ENCODE results near the gene DNASE1. TPM values are rescaled to one million over a fixed set of nuclear protein-coding genes. Genes with fewer than 3 reads are reported as not detected.
"Not testable (repeated sequence)": the region's sequence is repeated elsewhere in the genome, so short reads cannot be mapped to it uniquely, and the experiment has no call there.

The DNASE1 gene
- polyA plus RNA-seq, 3 donors, result 3.3 to 6.0 (median 4.7) TPM

GRCh38 chr16:3656160-3656490 lies 1.6 kb downstream of the DNASE1 start:
- WGBS, 3 donors, result 68 to 97% (median 87%) methylated on average over 4 to 7 of the region's 10 CpGs
- H3K27ac ChIP-seq (ENCODE audit: low read depth, low read length), result not testable (repeated sequence)

GRCh38 chr16:3656491-3657468 lies 2.3 kb downstream of the DNASE1 start:
- no peak overlapping the region for H3K27ac ChIP-seq (ENCODE audit: low read depth, low read length)
- WGBS, 3 donors, result 55 to 93% (median 90%) methylated on average over 40 to 42 of the region's 42 CpGs

- WGBS, 3 donors, result 61 to 71% (median 70%) methylated on average over 3 of the region's 3 CpGs
- H3K27ac ChIP-seq (ENCODE audit: low read depth, low read length), result no peak overlapping the region
Measured at GRCh38 chr16:3659251-3659650, 4.8 kb downstream of the DNASE1 start.

GRCh38 chr16:3661311-3661710 lies 6.8 kb downstream of the DNASE1 start:
- WGBS, 3 donors, result 85 to 92% (median 88%) methylated on average over 12 of the region's 12 CpGs
- no peak overlapping the region for H3K27ac ChIP-seq (ENCODE audit: low read depth, low read length)

GRCh38 chr16:3661922-3662321 lies 7.4 kb downstream of the DNASE1 start:
- H3K27ac ChIP-seq (ENCODE audit: low read depth, low read length), result no peak overlapping the region
- 84 to 96% (median 92%) methylated on average over 13 of the region's 13 CpGs for WGBS, 3 donors

GRCh38 chr16:3662601-3663000 lies 8.1 kb downstream of the DNASE1 start:
- 89 to 93% (median 92%) methylated on average over 17 of the region's 17 CpGs for whole genome bisulfite sequencing, 3 donors
- no peak overlapping the region for H3K27ac ChIP-seq (ENCODE audit: low read depth, low read length)

GRCh38 chr16:3664187-3664896 lies 9.9 kb downstream of the DNASE1 start:
- 96 to 97% (median 96%) methylated on average over 31 of the region's 31 CpGs for WGBS, 3 donors
- no peak overlapping the region for H3K27ac ChIP-seq (ENCODE audit: low read depth, low read length)

- WGBS, 3 donors, result 71 to 82% (median 74%) methylated on average over 6 of the region's 6 CpGs
Measured at GRCh38 chr16:3665508-3665907, 11.0 kb downstream of the DNASE1 start.

GRCh38 chr16:3668626-3669025 lies 14.1 kb downstream of the DNASE1 start:
- no peak overlapping the region for H3K27ac ChIP-seq (ENCODE audit: low read depth, low read length)
- WGBS, 3 donors, result 73 to 97% (median 86%) methylated on average over 11 of the region's 11 CpGs

More at GRCh38 chr16:3665508-3665907, 11.0 kb downstream of the DNASE1 start:
- H3K27ac ChIP-seq (ENCODE audit: low read depth, low read length), result no peak overlapping the region

GRCh38 chr16:3669082-3669481 lies 14.6 kb downstream of the DNASE1 start:
- WGBS, 3 donors, result 56 to 85% (median 69%) methylated on average over 10 of the region's 10 CpGs
- no peak overlapping the region for H3K27ac ChIP-seq (ENCODE audit: low read depth, low read length)

GRCh38 chr16:3670711-3671110 lies 16.2 kb downstream of the DNASE1 start:
- no peak overlapping the region for H3K27ac ChIP-seq (ENCODE audit: low read depth, low read length)
- 80 to 87% (median 82%) methylated on average over 13 of the region's 13 CpGs for WGBS, 3 donors

GRCh38 chr16:3671424-3671823 lies 16.9 kb downstream of the DNASE1 start:
- 92 to 96% (median 92%) methylated on average over 10 to 11 of the region's 11 CpGs for WGBS, 3 donors
- H3K27ac ChIP-seq (ENCODE audit: low read depth, low read length), result no peak overlapping the region

GRCh38 chr16:3672571-3673041 lies 18.1 kb downstream of the DNASE1 start:
- 94 to 97% (median 96%) methylated on average over 25 to 26 of the region's 26 CpGs for whole genome bisulfite sequencing, 3 donors
- H3K27ac ChIP-seq (ENCODE audit: low read depth, low read length), result no peak overlapping the region

- WGBS, 3 donors, result 95 to 96% (median 95%) methylated on average over 18 of the region's 18 CpGs
- no peak overlapping the region for H3K27ac ChIP-seq (ENCODE audit: low read depth, low read length)
Measured at GRCh38 chr16:3673201-3673600, 18.7 kb downstream of the DNASE1 start.

- H3K27ac ChIP-seq (ENCODE audit: low read depth, low read length), result no peak overlapping the region
- WGBS, 3 donors, result 89 to 92% (median 92%) methylated on average over 13 of the region's 13 CpGs
Measured at GRCh38 chr16:3673676-3674377, 19.3 kb downstream of the DNASE1 start.

GRCh38 chr16:3674513-3675295 lies 20.2 kb downstream of the DNASE1 start:
- WGBS, 3 donors, result 92 to 94% (median 94%) methylated on average over 34 of the region's 34 CpGs
- H3K27ac ChIP-seq (ENCODE audit: low read depth, low read length), result no peak overlapping the region

- no peak overlapping the region for H3K27ac ChIP-seq (ENCODE audit: low read depth, low read length)
- WGBS, 3 donors, result 84 to 90% (median 86%) methylated on average over 24 of the region's 24 CpGs
Measured at GRCh38 chr16:3675601-3676130, 21.2 kb downstream of the DNASE1 start.

- no peak overlapping the region for H3K27ac ChIP-seq (ENCODE audit: low read depth, low read length)
- WGBS, 3 donors, result 94 to 95% (median 95%) methylated on average over 11 of the region's 11 CpGs
Measured at GRCh38 chr16:3677994-3678393, 23.5 kb downstream of the DNASE1 start.
